ENCODE data around the gene ZDHHC5.
"Not testable (repeated sequence)": the region's sequence is repeated elsewhere in the genome, so short reads cannot be mapped to it uniquely, and the experiment has no call there.

The ZDHHC5 gene

DNA sequence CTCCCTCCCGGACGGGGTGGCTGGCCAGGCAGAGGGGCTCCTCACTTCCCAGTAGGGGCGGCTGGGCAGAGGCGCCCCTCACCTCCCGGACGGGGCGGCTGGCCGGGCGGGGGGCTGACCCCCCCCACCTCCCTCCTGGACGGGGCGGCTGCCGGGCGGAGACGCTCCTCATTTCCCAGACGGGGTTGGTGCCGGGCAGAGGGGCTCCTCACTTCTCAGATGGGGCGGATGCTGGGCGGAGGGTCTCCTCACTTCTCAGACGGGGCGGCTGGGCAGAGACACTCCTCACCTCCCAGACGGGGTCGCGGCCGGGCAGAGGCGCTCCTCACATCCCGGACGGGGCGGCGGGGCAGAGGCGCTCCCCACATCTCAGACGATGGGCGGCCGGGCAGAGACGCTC lies 48.8 kb downstream of the ZDHHC5 start:
- not testable (repeated sequence) for H2AK5ac ChIP-seq (ENCODE audit: low read length); H3K9me3 ChIP-seq (ENCODE audit: insufficient read depth, low read depth, low read length); H3K18ac ChIP-seq (ENCODE audit: low read length); H2BK5ac ChIP-seq (ENCODE audit: low read depth, low read length, poor library complexity); H2AFZ ChIP-seq (ENCODE audit: insufficient read depth, low read length, poor library complexity); H3K27me3 ChIP-seq (ENCODE audit: insufficient read depth, low read length); H4K8ac ChIP-seq (ENCODE audit: low read depth, low read length); H3K4me1 ChIP-seq (ENCODE audit: control insufficient read depth in 1 of 2, insufficient read depth in 2 of 2, low read length in 2 of 2); H3K4me3 ChIP-seq (ENCODE audit: low read depth, low read length); H2BK120ac ChIP-seq (ENCODE audit: insufficient read depth, low read length, poor library complexity); H4K12ac ChIP-seq (ENCODE audit: low read depth, low read length); H3K14ac ChIP-seq (ENCODE audit: low read length); H3K27ac ChIP-seq (ENCODE audit: low read depth, low read length); H3K4me2 ChIP-seq (ENCODE audit: low read length); H3K79me2 ChIP-seq (ENCODE audit: control insufficient read depth, insufficient read depth, low read length, poor library complexity); H2BK12ac ChIP-seq (ENCODE audit: low read length); H3K79me1 ChIP-seq (ENCODE audit: low read length); H4K91ac ChIP-seq (ENCODE audit: low read depth, low read length); H3K9ac ChIP-seq (ENCODE audit: low read length); H3K23ac ChIP-seq (ENCODE audit: low read length); DNase-seq; H3K4ac ChIP-seq (ENCODE audit: low read depth, low read length)
- WGBS (ENCODE audit: extremely low coverage, insufficient coverage, insufficient read length) = no CpG with 5 or more reads among the region's 34 CpGs
- H3K36me3 ChIP-seq (ENCODE audit: control insufficient read depth in 1 of 2, insufficient read depth in 2 of 2, low read length in 2 of 2) = peaks cover 7 to 15% of the 10 kb centered on the region in 2 experiments

DNA sequence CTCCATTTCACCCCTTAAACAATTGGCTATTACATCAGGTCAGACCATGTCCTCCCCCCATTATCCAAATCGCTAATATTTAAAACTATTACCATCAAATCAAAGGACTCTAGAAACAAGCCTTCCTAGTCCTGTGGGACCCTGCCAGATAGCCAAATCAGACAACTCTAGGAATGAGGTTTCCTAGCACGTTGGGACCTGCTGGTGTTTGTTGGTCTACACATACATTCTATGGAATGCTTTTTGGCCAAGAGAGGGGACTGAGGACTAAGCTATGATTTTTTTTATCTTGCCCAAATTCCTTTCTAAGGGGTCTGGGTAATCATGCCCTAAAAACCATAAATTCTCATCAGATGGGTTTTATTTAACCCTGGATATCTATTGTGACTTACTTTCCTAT lies 59.3 kb downstream of the ZDHHC5 start:
- Histone ChIP-seq H2BK120ac (ENCODE audit: insufficient read depth, low read length, poor library complexity) (no peak overlapping the region), H4K91ac (ENCODE audit: low read depth, low read length) (no peak overlapping the region), H3K14ac (ENCODE audit: low read length) (no peak overlapping the region), H3K79me1 (ENCODE audit: low read length) (no peaks in the 10 kb centered on the region), H3K9ac (ENCODE audit: low read length) (no peak overlapping the region), H4K12ac (ENCODE audit: low read depth, low read length) (no peak overlapping the region), H3K36me3 (ENCODE audit: control insufficient read depth in 1 of 2, insufficient read depth in 2 of 2, low read length in 2 of 2) (peaks cover 2 to 4% of the 10 kb centered on the region in 2 experiments), H3K4me2 (ENCODE audit: low read length) (no peak overlapping the region), H3K27ac (ENCODE audit: low read depth, low read length) (no peak overlapping the region), H2AK5ac (ENCODE audit: low read length) (no peak overlapping the region), H2AFZ (ENCODE audit: insufficient read depth, low read length, poor library complexity) (no peak overlapping the region), H2BK5ac (ENCODE audit: low read depth, low read length, poor library complexity) (no peak overlapping the region), H3K9me3 (ENCODE audit: insufficient read depth, low read depth, low read length) (no peaks in the 10 kb centered on the region), H3K4ac (ENCODE audit: low read depth, low read length) (no peak overlapping the region), H3K23ac (ENCODE audit: low read length) (no peak overlapping the region), H2BK12ac (ENCODE audit: low read length) (no peak overlapping the region), H3K18ac (ENCODE audit: low read length) (no peak overlapping the region), H3K4me1 (ENCODE audit: control insufficient read depth in 1 of 2, insufficient read depth in 2 of 2, low read length in 2 of 2) (no peaks in the 10 kb centered on the region), H3K27me3 (ENCODE audit: insufficient read depth, low read length) (no peaks in the 10 kb centered on the region), H3K79me2 (ENCODE audit: control insufficient read depth, insufficient read depth, low read length, poor library complexity) (no peaks in the 10 kb centered on the region), H4K8ac (ENCODE audit: low read depth, low read length) (no peak overlapping the region), H3K4me3 (ENCODE audit: low read depth, low read length) (no peak overlapping the region)
- DNase-seq = no peak
- no CpG with 5 or more reads among the region's 2 CpGs for WGBS (ENCODE audit: extremely low coverage, insufficient coverage, insufficient read length)

DNA sequence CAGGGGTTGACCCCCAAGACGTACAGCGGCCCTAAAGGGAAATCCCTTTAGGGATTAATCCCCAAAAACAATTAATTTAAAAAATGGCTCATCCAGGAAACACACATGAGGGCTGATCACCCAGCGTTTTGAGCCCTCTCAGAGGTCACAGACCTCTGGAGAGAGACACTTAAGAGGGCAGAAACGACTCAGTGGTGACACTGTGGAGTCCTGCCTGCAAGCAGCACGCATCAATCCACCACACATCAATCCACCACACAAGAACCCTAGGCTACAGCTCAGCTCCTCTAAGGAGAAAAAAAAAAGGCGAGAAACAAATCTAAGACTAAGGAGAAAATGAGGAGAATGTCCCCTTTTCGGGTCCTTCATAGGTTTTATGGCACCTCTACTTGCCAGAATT lies 60.9 kb downstream of the ZDHHC5 start:
- no CpG with 5 or more reads among the region's 7 CpGs for WGBS (ENCODE audit: extremely low coverage, insufficient coverage, insufficient read length)

DNA sequence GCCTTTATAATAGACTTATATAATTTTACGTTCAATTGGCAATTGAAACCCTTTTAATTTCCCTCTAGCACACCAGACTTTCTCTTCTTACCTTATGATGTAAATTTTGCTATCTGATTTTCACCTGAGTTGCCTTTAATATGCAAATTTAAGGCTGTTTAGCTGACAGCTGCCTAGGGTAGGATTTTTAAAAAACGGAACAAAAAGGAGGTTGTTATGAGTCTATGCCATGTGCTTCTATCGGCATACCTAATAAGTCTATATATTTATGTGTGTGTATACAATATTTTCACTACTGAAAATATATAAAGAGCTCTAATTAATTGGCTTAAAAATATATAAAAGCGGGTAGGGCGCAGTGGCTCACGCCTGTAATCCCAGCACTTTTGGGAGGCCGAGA lies 61.6 kb downstream of the ZDHHC5 start:
- Histone ChIP-seq H2AK5ac (ENCODE audit: low read length) (no peak overlapping the region), H3K9me3 (ENCODE audit: insufficient read depth, low read depth, low read length) (no peaks in the 10 kb centered on the region), H3K4ac (ENCODE audit: low read depth, low read length) (no peak overlapping the region), H3K4me2 (ENCODE audit: low read length) (no peak overlapping the region), H3K36me3 (ENCODE audit: control insufficient read depth in 1 of 2, insufficient read depth in 2 of 2, low read length in 2 of 2) (no peaks in the 10 kb centered on the region), H3K4me3 (ENCODE audit: low read depth, low read length) (no peak overlapping the region), H2BK120ac (ENCODE audit: insufficient read depth, low read length, poor library complexity) (no peak overlapping the region), H4K12ac (ENCODE audit: low read depth, low read length) (no peak overlapping the region), H3K27me3 (ENCODE audit: insufficient read depth, low read length) (no peaks in the 10 kb centered on the region), H3K9ac (ENCODE audit: low read length) (no peak overlapping the region), H3K27ac (ENCODE audit: low read depth, low read length) (no peak overlapping the region), H4K91ac (ENCODE audit: low read depth, low read length) (no peak overlapping the region), H3K79me2 (ENCODE audit: control insufficient read depth, insufficient read depth, low read length, poor library complexity) (no peaks in the 10 kb centered on the region), H2BK12ac (ENCODE audit: low read length) (no peak overlapping the region), H3K79me1 (ENCODE audit: low read length) (no peaks in the 10 kb centered on the region), H2AFZ (ENCODE audit: insufficient read depth, low read length, poor library complexity) (no peak overlapping the region), H4K8ac (ENCODE audit: low read depth, low read length) (no peak overlapping the region), H2BK5ac (ENCODE audit: low read depth, low read length, poor library complexity) (no peak overlapping the region), H3K23ac (ENCODE audit: low read length) (no peak overlapping the region), H3K4me1 (ENCODE audit: control insufficient read depth in 1 of 2, insufficient read depth in 2 of 2, low read length in 2 of 2) (no peaks in the 10 kb centered on the region), H3K14ac (ENCODE audit: low read length) (no peak overlapping the region), H3K18ac (ENCODE audit: low read length) (no peak overlapping the region)
- no CpG with 5 or more reads among the region's 7 CpGs for WGBS (ENCODE audit: extremely low coverage, insufficient coverage, insufficient read length)
- no peak for DNase-seq

More for the DNA sequence above, 60.9 kb downstream of the ZDHHC5 start:
- H3K23ac ChIP-seq (ENCODE audit: low read length) = no peak overlapping the region
- H3K9me3 ChIP-seq (ENCODE audit: insufficient read depth, low read depth, low read length) = no peaks in the 10 kb centered on the region
- no peak overlapping the region for H4K12ac ChIP-seq (ENCODE audit: low read depth, low read length)
- H3K9ac ChIP-seq (ENCODE audit: low read length) = peak overlapping the region; percentile 58
- H2BK120ac ChIP-seq (ENCODE audit: insufficient read depth, low read length, poor library complexity) = no peak overlapping the region
- no peak overlapping the region for H3K27ac ChIP-seq (ENCODE audit: low read depth, low read length)
- H3K4me1 ChIP-seq (ENCODE audit: control insufficient read depth in 1 of 2, insufficient read depth in 2 of 2, low read length in 2 of 2) = no peaks in the 10 kb centered on the region
- no peak overlapping the region for H3K4me2 ChIP-seq (ENCODE audit: low read length)
- no peak overlapping the region for H3K4me3 ChIP-seq (ENCODE audit: low read depth, low read length)
- no peaks in the 10 kb centered on the region for H3K27me3 ChIP-seq (ENCODE audit: insufficient read depth, low read length)
- no peaks in the 10 kb centered on the region for H3K79me1 ChIP-seq (ENCODE audit: low read length)
- H2BK5ac ChIP-seq (ENCODE audit: low read depth, low read length, poor library complexity) = no peak overlapping the region
- H2AK5ac ChIP-seq (ENCODE audit: low read length) = no peak overlapping the region
- H3K4ac ChIP-seq (ENCODE audit: low read depth, low read length) = no peak overlapping the region
- H4K91ac ChIP-seq (ENCODE audit: low read depth, low read length) = no peak overlapping the region
- H2AFZ ChIP-seq (ENCODE audit: insufficient read depth, low read length, poor library complexity) = no peak overlapping the region
- H2BK12ac ChIP-seq (ENCODE audit: low read length) = no peak overlapping the region
- no peaks in the 10 kb centered on the region for H3K79me2 ChIP-seq (ENCODE audit: control insufficient read depth, insufficient read depth, low read length, poor library complexity)
- H3K18ac ChIP-seq (ENCODE audit: low read length) = no peak overlapping the region
- no peaks in the 10 kb centered on the region for H3K36me3 ChIP-seq (ENCODE audit: control insufficient read depth in 1 of 2, insufficient read depth in 2 of 2, low read length in 2 of 2)
- no peak overlapping the region for H4K8ac ChIP-seq (ENCODE audit: low read depth, low read length)
- H3K14ac ChIP-seq (ENCODE audit: low read length) = no peak overlapping the region
- no peak for DNase-seq
